NCI-H187 treated with DMSO at 0.1 percent for 48 hours (cell line): ENCODE results near the gene CYP27B1.

Experiments
- DNase-seq: peaks from one replicate; lab custom pipeline; 2025; lab: John Stamatoyannopoulos, UW

CYP27B1 gene

GRCh38 chr12:57765003-57765697 lies 1.7 kb downstream of the CYP27B1 start:
- DNase-seq, result no peak

- DNase-seq, result no peak
These were observed 2.2 kb downstream of the CYP27B1 start for GRCh38 chr12:57764662-57765002.

DNA sequence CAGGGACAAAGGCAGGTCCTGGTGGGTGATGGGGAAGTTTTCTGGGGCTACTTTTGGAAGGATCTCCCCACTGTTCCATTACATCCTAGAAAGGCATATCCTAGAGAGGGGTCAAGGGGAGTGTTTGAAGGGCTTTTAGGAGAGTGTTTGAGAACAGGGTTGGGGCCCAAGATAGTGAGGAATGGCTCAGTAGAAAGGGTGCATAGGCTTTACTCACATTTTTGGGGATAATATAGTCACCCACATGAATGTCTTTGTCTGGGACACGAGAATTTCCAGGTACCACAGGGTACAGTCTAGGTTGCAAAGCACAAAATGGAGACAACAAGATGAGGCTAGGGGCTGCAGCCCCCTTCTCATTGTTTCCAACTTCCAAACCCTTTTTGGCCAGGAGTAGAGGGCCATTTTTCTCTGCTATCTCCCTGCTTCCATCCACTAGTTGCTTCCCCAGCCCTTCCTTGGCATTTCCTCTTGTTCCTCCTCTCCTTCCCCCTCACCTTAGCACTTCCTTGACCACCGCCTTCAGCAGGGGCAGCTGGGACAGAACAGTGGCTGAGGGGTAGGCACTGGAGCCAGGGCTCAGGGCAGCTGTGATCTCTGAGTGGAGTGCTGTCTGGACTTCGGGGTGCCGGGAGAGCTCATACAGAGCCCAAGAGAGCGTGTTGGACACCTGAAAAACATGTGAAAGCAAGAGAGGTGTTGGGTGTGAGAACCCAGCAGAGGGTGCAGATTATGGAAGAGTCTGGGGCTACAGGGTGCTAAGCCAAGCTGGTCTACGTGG lies 2.8 kb downstream of the CYP27B1 start:
- no peak for DNase-seq

- DNase-seq, result no peak
These were observed 4.4 kb downstream of the CYP27B1 start for GRCh38 chr12:57762463-57762862.

DNA sequence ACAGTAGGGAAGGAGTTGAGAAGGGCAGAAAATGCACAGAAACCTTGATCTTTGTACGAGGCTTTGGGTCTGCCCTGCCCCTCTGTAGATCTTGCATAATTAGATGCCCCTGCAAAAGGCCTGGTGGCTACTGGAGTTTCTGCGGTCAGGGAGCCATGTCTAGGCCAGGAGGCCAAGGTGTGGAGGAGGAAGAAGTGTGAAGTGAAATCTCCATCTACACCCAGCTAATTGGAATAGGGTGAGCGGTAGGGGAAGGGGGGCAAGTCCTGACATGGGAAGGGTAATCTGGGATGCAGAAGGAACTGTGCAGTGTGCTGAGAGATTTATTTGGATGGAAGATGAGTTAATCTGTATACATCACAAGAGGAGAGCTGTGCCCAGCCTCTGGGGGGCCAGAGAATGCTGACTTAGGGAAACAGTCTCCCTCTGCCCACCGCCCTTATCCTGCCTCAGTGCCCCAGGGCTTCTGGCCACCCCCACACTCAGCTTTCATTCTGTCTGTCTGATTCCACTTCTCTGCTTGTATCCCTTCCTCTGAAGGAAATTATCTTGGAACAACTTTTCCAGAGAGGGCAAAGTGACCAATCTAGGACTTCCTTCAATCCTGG lies 5.4 kb downstream of the CYP27B1 start:
- DNase-seq, result no peak

GRCh38 chr12:57760347-57760982 lies 6.4 kb downstream of the CYP27B1 start:
- DNase-seq, result no peak

DNA sequence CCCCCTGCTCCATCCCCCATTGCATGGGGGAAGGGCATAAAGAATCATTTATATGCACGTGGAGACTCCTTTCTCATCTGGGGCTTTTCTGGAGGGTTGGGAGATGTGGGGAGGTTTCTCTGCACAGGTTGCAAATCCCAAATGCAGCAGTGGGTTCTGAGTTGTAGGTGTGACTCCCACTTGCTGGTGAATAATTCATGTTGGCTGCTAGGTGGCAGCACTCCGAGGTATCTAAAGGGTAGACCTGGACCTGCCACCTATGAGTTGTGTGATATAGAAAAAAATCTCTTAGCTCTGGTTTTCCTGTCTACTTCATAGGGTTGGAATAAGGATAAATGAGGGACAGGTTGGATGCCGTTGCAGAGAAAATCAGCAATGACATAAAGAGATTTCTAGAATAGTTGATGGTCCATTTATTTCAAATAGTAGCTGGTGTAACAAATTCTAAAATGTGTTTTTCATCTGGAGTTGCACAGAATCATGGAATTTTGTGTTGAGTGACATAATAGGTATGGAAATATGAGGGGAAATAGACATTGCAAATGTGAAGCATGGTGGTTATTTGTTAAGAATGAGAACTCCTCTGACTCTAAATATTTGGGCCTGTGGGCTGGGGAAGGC lies 7.4 kb downstream of the CYP27B1 start:
- DNase-seq, result no peak

DNA sequence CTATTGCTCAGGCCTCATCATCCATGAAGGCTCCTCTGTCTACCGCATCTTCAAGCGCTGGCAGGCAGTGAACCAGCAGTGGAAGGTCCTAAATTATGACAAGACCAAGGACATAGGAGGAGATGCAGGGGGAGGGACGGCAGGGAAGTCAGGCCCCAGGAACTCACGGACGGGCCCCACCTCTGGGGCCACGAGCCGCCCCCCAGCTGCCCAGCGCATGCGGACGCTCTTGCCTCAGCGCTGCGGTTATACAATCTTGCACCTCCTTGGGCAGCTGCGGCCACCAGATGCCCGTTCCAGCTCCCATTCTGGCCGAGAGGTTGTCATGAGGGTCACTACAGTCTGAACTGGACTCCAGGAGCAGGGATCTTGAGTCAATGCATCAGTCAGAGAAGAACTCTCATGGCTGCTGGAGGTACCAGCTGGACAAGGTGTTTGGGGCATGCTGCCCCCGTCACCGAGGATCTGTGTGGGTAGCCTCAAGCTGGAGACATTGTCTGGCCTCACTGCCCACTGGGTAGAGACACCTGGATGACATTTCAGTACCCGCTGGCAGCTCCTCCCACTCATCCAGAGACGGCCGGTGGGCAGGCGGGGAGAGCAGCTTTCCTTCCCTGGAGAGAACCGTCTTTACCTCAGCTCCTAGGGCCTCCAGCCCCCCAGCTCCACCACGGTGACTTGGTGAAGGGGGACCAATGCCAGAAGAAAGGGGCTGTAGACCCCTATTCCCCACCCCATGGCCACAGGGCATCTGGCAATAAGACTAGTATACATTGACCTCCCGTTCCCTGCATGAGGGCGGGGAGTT lies 8.1 kb downstream of the CYP27B1 start:
- no peak for DNase-seq

DNA sequence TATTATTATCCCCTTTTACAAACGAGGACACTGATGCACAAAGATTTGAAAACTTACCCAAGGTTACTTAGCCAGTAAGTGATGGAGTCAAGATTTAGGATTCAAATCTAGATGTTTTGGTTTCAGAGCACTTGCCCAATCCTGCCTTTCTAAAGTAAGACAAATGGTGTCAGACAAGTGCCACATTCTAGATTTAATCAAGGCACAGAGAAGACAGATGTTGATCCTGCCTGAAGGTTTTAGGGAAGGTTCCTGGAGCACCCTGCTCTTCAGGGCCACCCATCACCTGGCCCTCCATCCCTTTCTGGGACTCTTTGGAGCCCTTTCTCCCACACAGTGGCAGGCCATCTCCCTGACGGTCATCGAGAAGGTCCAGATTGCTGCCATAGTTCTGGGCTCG lies 9.1 kb downstream of the CYP27B1 start:
- no peak for DNase-seq

DNA sequence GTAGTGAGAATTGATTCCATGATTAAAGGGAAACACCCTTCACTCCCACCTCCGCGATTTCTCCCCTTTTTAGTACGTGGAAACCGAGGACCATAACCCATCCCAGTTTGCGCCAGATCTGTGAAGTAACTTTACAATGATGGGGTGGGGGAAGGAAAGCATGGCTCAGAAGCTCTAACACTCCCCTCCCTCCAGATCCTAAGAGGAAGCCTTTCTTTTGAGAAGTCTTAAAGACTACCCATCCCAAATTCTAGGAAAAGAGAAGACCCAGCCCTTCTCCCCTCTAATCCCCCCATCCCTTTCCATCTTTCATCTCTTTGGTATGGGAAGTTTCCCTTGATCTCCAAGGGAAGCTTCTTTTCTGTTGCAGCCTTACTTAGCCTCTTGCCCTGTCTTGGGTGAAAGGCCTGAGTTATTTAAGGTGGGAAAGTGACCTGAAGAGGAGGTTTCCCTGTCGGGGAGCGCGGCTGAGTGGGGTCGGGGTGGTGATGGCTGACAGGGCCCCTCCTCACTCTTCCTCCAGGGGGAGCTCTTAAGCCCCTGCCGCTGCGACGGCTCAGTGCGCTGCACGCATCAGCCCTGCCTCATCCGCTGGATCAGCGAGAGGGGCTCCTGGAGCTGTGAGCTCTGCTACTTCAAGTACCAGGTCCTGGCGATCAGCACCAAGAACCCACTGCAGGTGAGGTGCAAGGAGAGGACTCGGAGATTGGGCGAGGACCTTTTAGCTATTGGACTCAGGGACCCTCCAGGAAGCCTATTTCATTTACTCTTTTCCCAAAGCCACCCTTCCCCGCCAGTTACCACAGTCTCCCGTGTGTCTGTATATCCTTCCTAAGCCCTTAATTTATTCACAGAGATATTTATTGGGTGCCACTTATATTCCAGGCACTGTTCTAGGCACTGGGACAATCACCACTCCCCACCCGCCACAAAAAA lies 10.2 kb downstream of the CYP27B1 start:
- no peak for DNase-seq

DNA sequence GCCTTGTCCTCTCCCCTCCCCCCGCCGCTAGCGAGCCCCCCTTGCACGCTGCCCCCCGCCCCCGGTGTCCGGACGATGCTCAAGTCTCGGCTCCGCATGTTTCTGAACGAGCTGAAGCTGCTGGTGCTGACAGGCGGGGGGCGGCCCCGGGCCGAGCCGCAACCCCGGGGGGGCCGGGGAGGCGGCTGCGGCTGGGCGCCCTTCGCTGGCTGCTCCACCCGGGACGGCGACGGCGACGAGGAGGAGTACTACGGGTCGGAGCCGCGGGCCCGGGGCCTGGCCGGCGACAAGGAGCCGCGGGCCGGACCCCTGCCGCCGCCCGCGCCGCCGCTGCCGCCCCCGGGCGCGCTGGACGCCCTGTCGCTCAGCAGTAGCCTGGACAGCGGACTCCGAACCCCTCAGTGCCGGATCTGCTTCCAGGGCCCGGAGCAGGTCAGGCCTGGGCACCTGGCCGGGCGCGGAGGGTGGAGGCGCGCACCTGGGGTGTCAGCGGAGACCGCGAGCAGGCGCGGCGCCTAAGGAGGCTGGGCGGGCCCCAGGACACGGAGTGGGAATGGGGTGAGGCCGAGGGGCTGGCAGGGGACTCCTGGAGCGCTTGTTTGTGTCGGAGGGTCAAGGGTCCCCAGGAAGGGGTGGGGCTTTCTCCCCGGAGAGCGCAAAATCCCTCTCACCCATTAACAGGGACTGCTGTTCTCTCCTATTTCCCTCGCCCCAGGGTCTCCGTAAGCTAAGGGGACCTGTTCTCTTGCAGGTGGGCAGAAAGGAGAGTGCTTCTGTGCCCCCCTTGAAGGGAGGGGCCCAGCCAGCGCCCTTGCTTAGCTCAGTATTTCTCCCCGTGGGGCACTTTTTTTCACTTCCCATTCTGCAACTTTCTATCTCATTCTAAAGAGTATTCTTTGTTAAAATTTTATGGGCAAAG lies 11.2 kb downstream of the CYP27B1 start:
- no peak for DNase-seq

DNA sequence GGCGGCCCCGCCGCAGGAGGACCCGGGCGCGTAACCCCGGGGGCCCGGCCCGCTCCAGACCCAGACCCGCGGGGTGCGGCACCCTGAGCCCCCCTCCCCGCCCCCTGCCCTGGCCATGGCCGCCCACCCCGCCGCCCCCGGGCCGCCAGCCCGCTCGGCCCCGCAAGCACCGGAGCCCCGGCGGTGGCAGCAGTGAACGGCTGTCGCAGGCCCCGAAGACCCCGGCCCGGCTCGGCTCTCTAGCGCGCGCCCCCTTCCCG lies 11.8 kb downstream of the CYP27B1 start:
- no peak for DNase-seq

DNA sequence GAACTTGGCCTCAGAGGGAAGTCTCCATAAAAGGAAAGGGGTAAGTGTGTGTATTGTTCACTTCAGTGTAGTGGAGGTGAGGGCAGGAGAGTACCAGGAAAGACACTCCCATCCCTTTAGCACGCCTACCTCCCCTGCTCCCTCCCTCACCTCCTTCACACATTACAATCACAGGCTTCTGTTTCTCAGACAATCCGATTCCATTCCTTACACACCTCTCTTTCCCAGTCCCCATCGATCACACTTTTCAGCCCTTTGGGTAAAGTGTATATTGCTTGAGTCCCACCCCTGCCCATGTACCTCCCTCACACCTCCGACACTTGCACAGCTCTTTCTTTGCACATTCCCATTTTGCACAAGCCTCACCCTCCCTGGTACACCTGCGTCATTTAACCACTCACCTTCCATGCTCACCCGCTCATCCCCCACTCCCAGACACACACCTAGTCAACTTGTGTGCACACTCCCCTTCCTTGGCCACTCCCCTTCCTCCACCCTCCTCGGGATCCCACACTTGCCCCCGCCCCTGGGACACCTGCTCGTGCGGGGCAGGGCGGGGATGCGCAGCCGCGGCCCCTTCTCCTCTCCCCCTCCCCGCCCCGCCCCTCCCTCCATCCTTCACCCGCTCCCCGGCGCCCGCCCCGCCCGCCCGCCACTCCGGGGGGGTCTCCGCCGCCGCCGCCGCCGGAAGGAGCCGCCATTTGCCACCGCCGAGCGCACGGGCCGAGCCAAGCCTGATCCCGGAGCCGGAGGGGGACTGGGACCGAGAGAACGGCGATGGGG lies 12.3 kb downstream of the CYP27B1 start, which contains the start of gene MARCHF9:
Gene MARCHF9 (plus strand): TSS at position 693 of the 783 bp plus-strand sequence. CDS start 426 bp downstream, outside the sequence.
- peak; percentile 95 for DNase-seq

GRCh38 chr12:57753756-57754337 lies 13.0 kb downstream of the CYP27B1 start:
- no peak for DNase-seq

GRCh38 chr12:57752668-57753000 lies 14.2 kb downstream of the CYP27B1 start:
- no peak for DNase-seq

- peak; percentile 99 for DNase-seq
These were observed 14.8 kb downstream of the CYP27B1 start, which contains the start of gene CDK4 for GRCh38 chr12:57751788-57752667. TSS of gene CDK4 (minus strand) at chr12:57752310. CDS start at chr12:57751717, 593 bp downstream.

GRCh38 chr12:57751432-57751787 lies 15.5 kb downstream of the CYP27B1 start:
- no peak for DNase-seq
